Nephron (organoid): Measurements from ENCODE around the gene RITA1.

ENCODE experiments used
- H3K27ac Mint-ChIP-seq, 3 experiments: 2 replicates each; pipeline ENCODE4 v1.8.0; 2020; ENCODE audit warnings: mixed read lengths in 3 of 3, mild to moderate bottlenecking in 2 of 3, moderate library complexity in 1 of 3
- H3K27me3 Mint-ChIP-seq: 2 replicates; pipeline ENCODE4 v1.8.0; 2021; ENCODE audit warnings: low read depth, mild to moderate bottlenecking, moderate library complexity, mixed read lengths
- H3K36me3 Mint-ChIP-seq: 2 replicates; pipeline ENCODE4 v1.8.0; 2020; ENCODE audit warnings: low read depth, mixed read lengths
- H3K4me1 Mint-ChIP-seq: 2 replicates; pipeline ENCODE4 v1.8.0; 2020; ENCODE audit warnings: mixed read lengths
- H3K4me3 Mint-ChIP-seq, 3 experiments: 2 replicates each; pipeline ENCODE4 v1.8.0; 2020; ENCODE audit warnings: mild to moderate bottlenecking in 3 of 3, mixed read lengths in 3 of 3, moderate library complexity in 2 of 3
- H3K9me3 Mint-ChIP-seq: 2 replicates; pipeline ENCODE4 v1.8.0; 2020; ENCODE audit warnings: mixed read lengths
- CTCF ChIP-seq, 3 experiments: fragments of 200-600 bp; sonication (generic); IDR thresholded peaks; one replicate each; pipeline ENCODE4 v1.5.0; 2021; ENCODE audit warnings: antibody characterized with exemption in 3 of 3; ENCODE audit not compliant: unreplicated experiment in 3 of 3

The RITA1 gene

GRCh38 chr12:113220593-113221180, 35.2 kb downstream of the RITA1 start:
- peaks cover 17% of the 10 kb centered on the region for H3K4me1 Mint-ChIP-seq
- no peaks in the 10 kb centered on the region for H3K36me3 Mint-ChIP-seq
- peaks cover 6% of the 10 kb centered on the region for H3K27me3 Mint-ChIP-seq
- H3K9me3 Mint-ChIP-seq: no peaks in the 10 kb centered on the region
- H3K27ac Mint-ChIP-seq: peak overlapping the region; percentile 45 to 85 (median 80)
- TF ChIP-seq CTCF (IDR thresholded peaks at IDR 0.05; ENCODE audit: unreplicated experiment in 3 of 3): no peak
- peak overlapping the region; percentile 85 to 90 (median 86) for H3K4me3 Mint-ChIP-seq

- no peak for TF ChIP-seq CTCF (IDR thresholded peaks at IDR 0.05; ENCODE audit: unreplicated experiment in 3 of 3)
- Mint-ChIP-seq H3K27ac (peak within 1 kb of the TSS; percentile 96 to 97 (median 97)), H3K36me3 (no peaks in the 10 kb centered on the region), H3K4me3 (peak within 1 kb of the TSS; percentile 85 to 90 (median 86)), H3K27me3 (peaks cover 6% of the 10 kb centered on the region), H3K9me3 (no peaks in the 10 kb centered on the region), H3K4me1 (peaks cover 17% of the 10 kb centered on the region)
Observed at GRCh38 chr12:113221181-113221996, 35.9 kb downstream of the RITA1 start, which contains the start of gene TPCN1. Gene TPCN1, plus strand, starts transcription at chr12:113221464. Its CDS starts 5,389 bp downstream, at chr12:113226853.

- no peaks in the 10 kb centered on the region for H3K9me3 Mint-ChIP-seq
- H3K36me3 Mint-ChIP-seq: peaks cover under 1% of the 10 kb centered on the region
Observed at GRCh38 chr12:113221997-113222729, 36.6 kb downstream of the RITA1 start.

GRCh38 chr12:113222730-113223531, 37.4 kb downstream of the RITA1 start:
- H3K4me1 Mint-ChIP-seq: peaks cover 24% of the 10 kb centered on the region
- H3K4me3 Mint-ChIP-seq: peak overlapping the region; percentile 85 to 90 (median 86)
- H3K27ac Mint-ChIP-seq: peak overlapping the region; percentile 96 to 97 (median 97)
- peaks cover 5% of the 10 kb centered on the region for H3K36me3 Mint-ChIP-seq
- no peaks in the 10 kb centered on the region for H3K9me3 Mint-ChIP-seq
- TF ChIP-seq CTCF (IDR thresholded peaks at IDR 0.05; ENCODE audit: unreplicated experiment in 3 of 3): no peak
- no peaks in the 10 kb centered on the region for H3K27me3 Mint-ChIP-seq

More at GRCh38 chr12:113221997-113222729, 36.6 kb downstream of the RITA1 start:
- Mint-ChIP-seq H3K27me3 (peaks cover 6% of the 10 kb centered on the region), H3K27ac (peak overlapping the region; percentile 96 to 97 (median 97)), H3K4me1 (peaks cover 18% of the 10 kb centered on the region), H3K4me3 (peak overlapping the region; percentile 85 to 90 (median 86))
- no peak for TF ChIP-seq CTCF (IDR thresholded peaks at IDR 0.05; ENCODE audit: unreplicated experiment in 3 of 3)

- Mint-ChIP-seq H3K27me3 (no peaks in the 10 kb centered on the region), H3K9me3 (no peaks in the 10 kb centered on the region), H3K4me1 (peaks cover 28% of the 10 kb centered on the region), H3K36me3 (peaks cover 8% of the 10 kb centered on the region), H3K27ac (no peak overlapping the region), H3K4me3 (no peak overlapping the region)
- TF ChIP-seq CTCF (IDR thresholded peaks at IDR 0.05; ENCODE audit: unreplicated experiment in 3 of 3): no peak
Observed at GRCh38 chr12:113224955-113225354, 39.4 kb downstream of the RITA1 start.
